ENCODE measurements around the gene GPANK1.

DNA sequence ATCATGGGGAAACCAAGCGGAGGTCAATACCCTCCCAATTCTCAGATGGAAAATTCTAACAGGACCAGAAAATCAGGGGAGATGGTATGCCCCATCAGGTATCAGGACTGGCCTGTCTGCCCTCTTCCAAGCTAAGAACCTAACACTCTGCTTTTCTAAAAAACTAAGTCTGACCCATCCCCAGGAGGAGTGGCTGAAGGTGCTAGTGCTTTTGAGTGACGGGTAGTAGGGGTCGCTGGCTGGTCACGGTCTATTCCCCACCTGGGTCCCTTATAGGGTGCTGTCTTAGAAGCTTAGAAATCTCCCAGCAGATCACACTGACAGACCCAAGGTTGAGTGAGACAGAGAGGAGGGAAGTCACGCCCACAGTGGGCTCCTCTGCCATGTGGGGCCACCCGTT lies 28.7 kb upstream of the GPANK1 start:
- TF ChIP-seq, protein P1, sequence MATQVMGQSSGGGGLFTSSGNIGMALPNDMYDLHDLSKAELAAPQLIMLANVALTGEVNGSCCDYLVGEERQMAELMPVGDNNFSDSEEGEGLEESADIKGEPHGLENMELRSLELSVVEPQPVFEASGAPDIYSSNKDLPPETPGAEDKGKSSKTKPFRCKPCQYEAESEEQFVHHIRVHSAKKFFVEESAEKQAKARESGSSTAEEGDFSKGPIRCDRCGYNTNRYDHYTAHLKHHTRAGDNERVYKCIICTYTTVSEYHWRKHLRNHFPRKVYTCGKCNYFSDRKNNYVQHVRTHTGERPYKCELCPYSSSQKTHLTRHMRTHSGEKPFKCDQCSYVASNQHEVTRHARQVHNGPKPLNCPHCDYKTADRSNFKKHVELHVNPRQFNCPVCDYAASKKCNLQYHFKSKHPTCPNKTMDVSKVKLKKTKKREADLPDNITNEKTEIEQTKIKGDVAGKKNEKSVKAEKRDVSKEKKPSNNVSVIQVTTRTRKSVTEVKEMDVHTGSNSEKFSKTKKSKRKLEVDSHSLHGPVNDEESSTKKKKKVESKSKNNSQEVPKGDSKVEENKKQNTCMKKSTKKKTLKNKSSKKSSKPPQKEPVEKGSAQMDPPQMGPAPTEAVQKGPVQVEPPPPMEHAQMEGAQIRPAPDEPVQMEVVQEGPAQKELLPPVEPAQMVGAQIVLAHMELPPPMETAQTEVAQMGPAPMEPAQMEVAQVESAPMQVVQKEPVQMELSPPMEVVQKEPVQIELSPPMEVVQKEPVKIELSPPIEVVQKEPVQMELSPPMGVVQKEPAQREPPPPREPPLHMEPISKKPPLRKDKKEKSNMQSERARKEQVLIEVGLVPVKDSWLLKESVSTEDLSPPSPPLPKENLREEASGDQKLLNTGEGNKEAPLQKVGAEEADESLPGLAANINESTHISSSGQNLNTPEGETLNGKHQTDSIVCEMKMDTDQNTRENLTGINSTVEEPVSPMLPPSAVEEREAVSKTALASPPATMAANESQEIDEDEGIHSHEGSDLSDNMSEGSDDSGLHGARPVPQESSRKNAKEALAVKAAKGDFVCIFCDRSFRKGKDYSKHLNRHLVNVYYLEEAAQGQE (IDR thresholded peaks at IDR 0.05; ENCODE audit: insufficient replicate concordance, low read depth): no peak
- TF ChIP-seq, protein P2, sequence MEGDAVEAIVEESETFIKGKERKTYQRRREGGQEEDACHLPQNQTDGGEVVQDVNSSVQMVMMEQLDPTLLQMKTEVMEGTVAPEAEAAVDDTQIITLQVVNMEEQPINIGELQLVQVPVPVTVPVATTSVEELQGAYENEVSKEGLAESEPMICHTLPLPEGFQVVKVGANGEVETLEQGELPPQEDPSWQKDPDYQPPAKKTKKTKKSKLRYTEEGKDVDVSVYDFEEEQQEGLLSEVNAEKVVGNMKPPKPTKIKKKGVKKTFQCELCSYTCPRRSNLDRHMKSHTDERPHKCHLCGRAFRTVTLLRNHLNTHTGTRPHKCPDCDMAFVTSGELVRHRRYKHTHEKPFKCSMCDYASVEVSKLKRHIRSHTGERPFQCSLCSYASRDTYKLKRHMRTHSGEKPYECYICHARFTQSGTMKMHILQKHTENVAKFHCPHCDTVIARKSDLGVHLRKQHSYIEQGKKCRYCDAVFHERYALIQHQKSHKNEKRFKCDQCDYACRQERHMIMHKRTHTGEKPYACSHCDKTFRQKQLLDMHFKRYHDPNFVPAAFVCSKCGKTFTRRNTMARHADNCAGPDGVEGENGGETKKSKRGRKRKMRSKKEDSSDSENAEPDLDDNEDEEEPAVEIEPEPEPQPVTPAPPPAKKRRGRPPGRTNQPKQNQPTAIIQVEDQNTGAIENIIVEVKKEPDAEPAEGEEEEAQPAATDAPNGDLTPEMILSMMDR (IDR thresholded peaks at IDR 0.05; ENCODE audit: insufficient read depth, low read length): no peak
- no peak for TF ChIP-seq POLR2AphosphoS5 (IDR thresholded peaks at IDR 0.05; ENCODE audit: low read depth)

Data from HL-60 (cell line).